T47D (cell line): ENCODE measurements around the gene FRAS1.
"Not testable (repeated sequence)": the region's sequence is repeated elsewhere in the genome, so short reads cannot be mapped to it uniquely, and the experiment has no call there.

Experiments used
- DNase-seq, 2 experiments: peaks; one replicate each; pipeline versions ENCODE4 v3.0.0 to v3.0.0-alpha.2; 2011 to 2012; ENCODE audit warnings: low read depth in 1 of 2, low spot score in 1 of 2
- JUND ChIP-seq: IDR thresholded peaks from 2 replicates; pipeline ENCODE4 v1.6.1; 2012; ENCODE audit warnings: low read depth
- in situ Hi-C: cut with HindIII; loops from 2 replicates; pipeline ENCODE4 v1.10.0; 2016; ENCODE audit warnings: low sequenced_read_pairs, low pct_unique_long_range_greater_than_20kb

FRAS1 gene

DNA sequence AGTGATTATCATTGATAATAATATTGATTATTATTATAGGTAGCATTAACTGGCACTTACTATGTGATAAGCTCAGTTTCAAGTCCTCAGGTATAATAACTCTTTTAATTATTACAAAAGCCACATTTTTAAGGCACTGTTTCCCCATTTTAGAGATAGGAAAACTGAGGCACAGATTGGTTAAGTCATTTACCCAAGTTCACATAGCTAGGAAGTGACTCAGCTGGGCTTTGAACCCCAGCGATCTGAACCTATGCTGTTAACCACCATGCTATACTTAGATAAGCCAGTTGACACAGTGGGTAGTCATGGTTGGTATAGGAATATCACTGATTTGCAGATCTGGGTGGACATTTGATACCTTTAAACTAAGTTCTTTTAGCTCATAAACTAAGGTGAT, 110.4 kb downstream of the FRAS1 start:
- DNase-seq, result no peak
- in situ Hi-C loops, result no loop called here
- TF ChIP-seq JUND, result no peak

DNA sequence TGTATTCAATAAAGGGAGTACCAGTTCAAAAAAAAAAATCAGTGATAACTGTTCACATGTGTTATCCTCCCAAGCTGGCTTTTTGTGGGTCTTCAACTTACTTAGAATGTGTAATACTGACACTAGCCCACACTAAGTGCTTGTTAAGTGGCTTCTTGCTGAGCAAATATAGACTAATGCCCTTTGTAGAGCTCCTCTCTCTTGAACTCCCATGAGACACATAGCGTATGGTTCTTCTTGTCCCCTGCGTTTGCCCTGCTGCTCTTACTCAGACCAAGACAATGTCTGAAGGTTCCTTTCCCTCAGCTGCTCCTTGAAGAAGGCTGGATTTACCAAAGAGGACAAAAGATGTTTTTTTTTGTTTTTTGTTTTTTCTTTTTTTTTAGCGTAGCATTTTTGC, 110.9 kb downstream of the FRAS1 start:
- no peak for DNase-seq
- in situ Hi-C loops, result no loop called here
- no peak for TF ChIP-seq JUND

GRCh38 chr4:78169728-78170127, 112.6 kb downstream of the FRAS1 start:
- DNase-seq, result no peak
- no peak for TF ChIP-seq JUND
- in situ Hi-C loops, result no loop called here

DNA sequence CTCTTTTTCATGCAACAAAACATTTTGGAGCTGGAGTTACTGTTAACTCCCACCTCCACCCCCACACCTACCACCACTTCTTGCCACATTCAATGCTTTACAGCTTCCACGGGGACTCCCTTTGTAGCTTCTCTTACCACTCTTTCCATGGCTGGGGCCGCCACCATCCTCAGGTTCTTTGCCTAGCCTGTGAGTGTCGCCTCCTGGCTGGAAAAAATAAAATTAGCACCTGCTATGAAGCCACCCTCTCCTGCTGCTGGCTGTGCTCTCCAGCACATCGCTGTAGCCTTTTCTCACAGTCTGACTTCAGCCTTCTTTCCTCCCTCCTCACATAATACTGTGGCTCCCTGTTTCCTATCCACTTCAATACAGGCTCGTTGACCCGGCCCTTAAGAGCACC, 114.4 kb downstream of the FRAS1 start:
- no peak for DNase-seq
- in situ Hi-C loops, result no loop called here
- no peak for TF ChIP-seq JUND

DNA sequence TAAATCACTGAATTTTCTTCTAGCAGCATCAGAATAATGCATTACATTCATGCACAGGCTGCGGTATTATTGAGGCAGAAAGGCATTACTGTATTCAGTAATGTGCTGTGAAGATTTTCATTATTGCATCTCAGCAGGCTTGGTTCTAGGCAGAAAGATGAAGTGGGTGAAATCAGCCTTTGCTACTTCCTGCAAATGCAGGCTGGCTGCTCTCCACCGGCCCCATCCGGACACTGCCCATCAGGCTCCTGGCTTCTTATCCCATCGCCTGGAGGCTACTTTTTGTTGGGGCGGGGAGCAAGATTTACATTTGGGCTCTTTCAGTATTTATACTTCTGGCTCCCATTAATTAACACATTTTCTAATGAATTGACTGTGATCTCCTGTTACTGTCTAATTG, 117.8 kb downstream of the FRAS1 start:
- DNase-seq, result no peak
- in situ Hi-C loops, result no loop called here
- no peak for TF ChIP-seq JUND

- in situ Hi-C loops, result no loop called here
- no peak for TF ChIP-seq JUND
- DNase-seq, result no peak
Observed at GRCh38 chr4:78179196-78179595, 122.1 kb downstream of the FRAS1 start.

DNA sequence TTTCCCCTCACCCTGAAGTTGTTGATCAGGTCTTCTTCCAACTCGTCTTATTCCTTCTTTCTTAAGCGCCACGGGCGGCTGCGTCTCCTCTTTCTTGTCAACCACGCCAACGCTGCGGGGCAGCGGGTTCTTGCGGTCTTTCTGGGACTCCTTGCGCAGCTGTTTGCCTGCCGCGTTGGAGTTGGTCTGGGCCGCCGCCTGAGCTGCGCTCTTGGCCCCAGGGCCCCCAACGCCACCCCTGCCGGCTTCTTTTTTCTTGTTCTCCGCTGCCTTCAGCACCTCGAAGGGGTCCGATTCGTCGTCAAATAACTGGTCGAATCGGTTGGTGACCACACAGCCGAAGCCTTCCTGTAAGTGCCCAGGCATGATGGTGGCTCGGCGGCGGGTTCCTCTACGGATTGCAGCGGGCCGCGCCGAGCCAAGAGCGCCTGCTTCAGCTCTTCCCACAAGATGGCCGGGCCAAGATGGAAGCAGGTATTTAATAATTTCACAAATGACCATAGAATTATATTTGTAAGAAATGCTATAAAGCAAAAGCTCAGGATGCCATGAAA, 124.6 kb downstream of the FRAS1 start:
- in situ Hi-C loops, DNase-seq: not testable (repeated sequence)

DNA sequence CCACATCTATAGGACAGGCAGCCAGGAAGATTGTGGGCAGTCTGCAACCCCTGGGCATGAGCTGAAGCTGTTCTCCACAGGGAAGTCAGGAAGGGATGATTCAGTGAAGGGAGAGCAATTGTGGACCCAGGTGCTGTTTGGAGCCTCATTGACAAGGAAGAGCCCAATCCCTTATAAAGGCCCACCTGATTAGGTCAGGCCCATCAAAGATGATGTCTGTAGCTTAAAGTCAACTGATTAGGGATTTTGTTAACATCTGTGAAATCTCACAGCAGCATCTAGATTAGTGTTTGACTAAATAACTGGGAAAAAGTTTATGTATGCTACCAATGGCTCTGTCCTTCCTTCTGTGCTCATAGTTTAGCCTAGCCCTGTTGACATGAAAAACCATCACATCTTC, 127.5 kb downstream of the FRAS1 start:
- no peak for TF ChIP-seq JUND
- in situ Hi-C loops, result no loop called here
- no peak for DNase-seq

GRCh38 chr4:78185117-78185516, 128.0 kb downstream of the FRAS1 start:
- TF ChIP-seq JUND, result no peak
- in situ Hi-C loops, result no loop called here
- DNase-seq, result no peak

- in situ Hi-C loops, result no loop called here
- no peak for TF ChIP-seq JUND
- no peak for DNase-seq
Observed at GRCh38 chr4:78186597-78187543, 129.7 kb downstream of the FRAS1 start.

DNA sequence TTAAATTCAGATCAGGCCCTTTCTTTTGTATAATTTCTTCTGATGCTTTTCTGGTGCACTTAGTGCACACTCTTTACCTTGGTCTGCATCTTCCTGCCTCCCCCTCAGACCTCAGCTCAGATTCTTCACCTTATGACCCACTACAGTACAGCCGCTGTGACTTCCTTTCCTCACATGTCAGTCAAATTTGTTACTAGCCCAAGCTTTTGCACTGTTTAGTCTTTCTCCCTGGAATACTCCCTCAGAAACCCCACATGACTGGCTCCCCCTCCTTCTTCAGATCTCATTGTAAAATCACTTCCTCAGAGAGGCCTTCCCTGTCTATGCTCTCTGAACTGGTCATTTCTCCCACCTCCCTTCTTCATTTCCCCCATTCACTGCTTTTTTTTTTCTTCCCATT, 132.9 kb downstream of the FRAS1 start:
- TF ChIP-seq JUND, result no peak
- no peak for DNase-seq
- in situ Hi-C loops, result no loop called here

DNA sequence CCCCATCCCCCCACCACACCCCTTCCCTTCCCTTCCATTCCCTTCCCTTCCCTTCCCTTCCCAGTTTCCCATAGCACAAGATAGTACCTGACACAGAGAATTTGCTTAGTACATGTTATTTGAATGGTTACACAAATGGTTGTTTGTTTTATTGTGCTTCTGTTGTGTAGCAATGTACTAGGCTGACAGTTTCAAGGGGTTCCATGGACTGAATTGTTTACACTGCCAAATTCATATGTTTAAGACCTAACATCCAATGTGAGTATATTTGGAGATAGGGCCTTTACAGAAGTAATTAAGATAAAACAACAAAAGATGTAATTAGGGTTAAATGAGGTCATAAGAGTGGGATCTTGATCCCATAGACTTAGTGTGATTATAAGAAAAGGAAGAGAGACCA, 133.5 kb downstream of the FRAS1 start:
- in situ Hi-C loops, result no loop called here
- no peak for DNase-seq
- TF ChIP-seq JUND, result no peak

DNA sequence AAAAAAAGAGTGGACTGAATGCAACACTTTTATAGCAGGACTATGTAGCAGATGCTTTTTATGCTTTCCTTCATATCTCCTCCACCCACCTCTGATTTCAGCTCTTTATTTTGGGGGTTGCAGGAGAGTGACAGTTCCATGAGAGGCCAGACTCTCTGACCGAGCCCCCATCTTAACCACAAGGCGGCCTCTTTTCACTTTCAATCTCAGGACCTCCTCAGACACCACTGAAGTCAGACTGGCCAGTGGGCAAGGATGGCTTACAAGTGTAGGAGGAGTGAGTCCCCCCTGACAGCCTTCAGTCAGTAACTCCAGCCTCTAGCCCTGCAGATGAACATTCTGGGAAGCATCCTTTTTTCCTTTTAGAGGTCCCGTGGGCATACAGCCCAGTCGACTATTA, 140.8 kb downstream of the FRAS1 start:
- in situ Hi-C loops, result no loop called here

GRCh38 chr4:78199984-78200383, 142.9 kb downstream of the FRAS1 start:
- TF ChIP-seq JUND, result no peak
- in situ Hi-C loops, result no loop called here
- no peak for DNase-seq

More for the DNA sequence above, 140.8 kb downstream of the FRAS1 start:
- no peak for DNase-seq
- TF ChIP-seq JUND, result no peak
